ENCODE data around the gene USP31.
A peak's percentile ranks its signal among the peaks of the same experiment; 100 is the strongest.

USP31 gene

GRCh38 chr16:23059433-23059832 is 89.8 kb downstream of the USP31 start:
- no peak for DNase-seq

GRCh38 chr16:23058576-23058975 is 90.7 kb downstream of the USP31 start:
- DNase-seq = no peak

- no peak for DNase-seq
Measured at GRCh38 chr16:23057013-23057596, 92.1 kb downstream of the USP31 start.

- DNase-seq = no peak
Measured at GRCh38 chr16:23055481-23055880, 93.8 kb downstream of the USP31 start.

- DNase-seq = no peak
Measured at GRCh38 chr16:23052908-23053580, 96.2 kb downstream of the USP31 start.

- no peak for DNase-seq
Measured at GRCh38 chr16:23052221-23052620, 97.0 kb downstream of the USP31 start.

GRCh38 chr16:23051587-23051986 is 97.7 kb downstream of the USP31 start:
- DNase-seq = no peak

GRCh38 chr16:23048164-23048563 is 101.1 kb downstream of the USP31 start:
- DNase-seq = no peak

- no peak for DNase-seq
Measured at GRCh38 chr16:23045025-23045424, 104.2 kb downstream of the USP31 start.

- no peak for DNase-seq
Measured at GRCh38 chr16:23040246-23040645, 109.0 kb downstream of the USP31 start.

- DNase-seq = no peak
Measured at GRCh38 chr16:23039118-23039517, 110.1 kb downstream of the USP31 start.

- DNase-seq = no peak
Measured at GRCh38 chr16:23035240-23035639, 114.0 kb downstream of the USP31 start.

GRCh38 chr16:23031508-23032098 is 117.6 kb downstream of the USP31 start:
- no peak for DNase-seq

- no peak for DNase-seq
Measured at GRCh38 chr16:23029733-23030420, 119.4 kb downstream of the USP31 start.

GRCh38 chr16:23027386-23027785 is 121.9 kb downstream of the USP31 start:
- DNase-seq = no peak

GRCh38 chr16:23026784-23027362 is 122.4 kb downstream of the USP31 start:
- DNase-seq = peak; percentile 35

- DNase-seq = no peak
Measured at GRCh38 chr16:23025692-23026307, 123.5 kb downstream of the USP31 start.

- no peak for DNase-seq
Measured at GRCh38 chr16:23024044-23024443, 125.2 kb downstream of the USP31 start.

- DNase-seq = no peak
Measured at GRCh38 chr16:23020084-23020483, 129.2 kb downstream of the USP31 start.

GRCh38 chr16:23016368-23016767 is 132.9 kb downstream of the USP31 start:
- DNase-seq = no peak

- DNase-seq = no peak
Measured at GRCh38 chr16:23015580-23015979, 133.7 kb downstream of the USP31 start.

- DNase-seq = no peak
Measured at GRCh38 chr16:23014592-23014991, 134.7 kb downstream of the USP31 start.
